Common myeloid progenitor, CD34-positive (primary cell): ENCODE measurements around the gene FAM107B.
A peak's percentile ranks its signal among the peaks of the same experiment; 100 is the strongest.

Experiments used
- CTCF ChIA-PET: fragments of 350-600 bp; sonication (Branson Sonifier 250); formaldehyde crosslinking; loops from one replicate; lab custom pipeline; 2021; ENCODE audit warnings: antibody characterized with exemption; lab: Charles Lee
- POLR2A ChIA-PET: fragments of 350-600 bp; sonication (Branson Sonifier 250); formaldehyde crosslinking; loops from one replicate; lab custom pipeline; 2021; ENCODE audit warnings: antibody characterized with exemption; lab: Charles Lee
- DNase-seq, 3 donors: peaks; one replicate each; pipeline versions ENCODE4 v3.0.0 to v3.0.0-alpha.2; 2013
- H3K27ac ChIP-seq, 2 experiments: 1 replicate in 1 of 2; 2 replicates in 1 of 2; pipeline ENCODE4 v1.7.0; 2013; ENCODE audit warnings: inconsistent platforms in 2 of 2, low read length in 2 of 2, mild to moderate bottlenecking in 2 of 2, low read depth in 1 of 2, moderate library complexity in 1 of 2; ENCODE audit not compliant: severe bottlenecking in 2 of 2, insufficient read depth in 1 of 2, poor library complexity in 1 of 2
- H3K27me3 ChIP-seq, 5 experiments: replicated peaks in 2 of 5; 1 replicate in 3 of 5; 2 replicates in 2 of 5; pipeline versions ENCODE4 v1.6.1 to v1.7.0; 2013; ENCODE audit warnings: low read length in 4 of 5, mild to moderate bottlenecking in 2 of 5, moderate library complexity in 2 of 5, inconsistent platforms in 1 of 5; ENCODE audit not compliant: insufficient read depth in 5 of 5, control insufficient read depth in 4 of 5
- H3K36me3 ChIP-seq, 4 experiments: 1 replicate in 2 of 4; 2 replicates in 2 of 4; pipeline versions ENCODE4 v1.6.1 to v1.7.0; 2013; ENCODE audit warnings: low read length in 3 of 4, control low read depth in 1 of 4, mild to moderate bottlenecking in 1 of 4; ENCODE audit not compliant: control insufficient read depth in 4 of 4, insufficient read depth in 4 of 4
- H3K4me1 ChIP-seq, 4 experiments: 1 replicate in 3 of 4; 2 replicates in 1 of 4; pipeline versions ENCODE4 v1.6.1 to v1.7.1; 2013; ENCODE audit warnings: low read length in 3 of 4, mild to moderate bottlenecking in 3 of 4, control low read depth in 1 of 4, inconsistent platforms in 1 of 4, moderate library complexity in 1 of 4; ENCODE audit not compliant: control insufficient read depth in 4 of 4, insufficient read depth in 4 of 4; ENCODE audit errors: control extremely low read depth in 1 of 4
- H3K4me3 ChIP-seq, 7 experiments: 1 replicate in 4 of 7; 2 replicates in 3 of 7; pipeline versions ENCODE4 v1.5.1 to v1.7.0; 2013; ENCODE audit warnings: mild to moderate bottlenecking in 7 of 7, low read length in 6 of 7, moderate library complexity in 6 of 7, inconsistent platforms in 2 of 7, low read depth in 2 of 7, control low read depth in 1 of 7; ENCODE audit not compliant: insufficient read depth in 4 of 7, control insufficient read depth in 1 of 7; ENCODE audit errors: extremely low read depth in 1 of 7
- H3K9me3 ChIP-seq, 5 experiments: 1 replicate in 4 of 5; 2 replicates in 1 of 5; pipeline versions ENCODE4 v1.6.1 to v1.7.1; 2013; ENCODE audit warnings: low read length in 4 of 5, mild to moderate bottlenecking in 2 of 5, inconsistent platforms in 1 of 5, low read depth in 1 of 5, moderate library complexity in 1 of 5; ENCODE audit not compliant: control insufficient read depth in 4 of 5, insufficient read depth in 2 of 5; ENCODE audit errors: control extremely low read depth in 1 of 5
- WGBS: methylation state at CpG from one replicate; pipeline ENCODE4 v1.1.5; 2013; ENCODE audit not compliant: insufficient coverage; 5-methylcytosine and 5-hydroxymethylcytosine counted together

The FAM107B gene

GRCh38 chr10:14564268-14564744 is 210.4 kb downstream of the FAM107B start:
- ChIA-PET POLR2A (no interaction called here), CTCF (interaction anchor here (0.8 to 1.3 kb wide), 3 partner anchors 10 to 259 kb away, joined by 3 read pairs; no protein-coding TSS in a partner anchor)
- H3K27ac ChIP-seq: peak overlapping the region in 1 of 2 experiments; percentile 49
- peak in 2 of 3 donors; percentile 58 to 73 for DNase-seq
- H3K4me3 ChIP-seq: peak overlapping the region in 2 of 7 experiments; percentile 41 to 43
- 5% methylated on average over 5 of the region's 5 CpGs for WGBS
- H3K36me3 ChIP-seq: peaks cover 0 to 14% (median 1%) of the 10 kb centered on the region in 4 experiments
- peaks cover 0 to 7% (median 5%) of the 10 kb centered on the region in 5 experiments for H3K9me3 ChIP-seq
- H3K4me1 ChIP-seq: peaks cover 15 to 59% (median 32%) of the 10 kb centered on the region in 4 experiments
- no peaks in the 10 kb centered on the region for H3K27me3 ChIP-seq

DNA sequence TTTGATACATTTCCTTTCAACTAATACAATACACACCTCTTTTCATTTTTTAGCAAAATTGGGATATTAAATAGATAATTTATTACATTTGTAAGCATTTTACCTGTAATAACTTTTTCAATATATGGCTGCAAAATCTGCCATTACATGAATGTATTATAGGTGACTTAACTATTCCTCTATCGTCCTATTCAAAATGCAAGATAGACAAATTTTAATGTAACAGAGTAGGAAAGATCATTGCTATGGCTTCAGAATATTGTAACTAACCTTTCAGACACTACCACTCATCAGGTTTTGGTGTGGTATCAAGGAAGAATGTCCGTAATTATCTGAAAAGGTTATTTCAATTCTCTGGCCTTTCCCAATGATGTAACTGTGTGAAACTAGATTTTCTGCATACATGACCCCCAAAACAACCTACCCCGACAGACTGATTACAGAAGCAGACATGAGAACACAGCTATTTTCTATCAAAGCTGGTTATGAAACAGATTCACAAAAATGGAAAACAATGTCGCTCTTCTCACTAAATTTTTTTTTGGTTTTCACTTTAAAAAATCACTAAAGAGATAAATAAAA is 211.2 kb downstream of the FAM107B start:
- ChIA-PET CTCF (interaction anchor here (1.3 kb wide), 1 partner anchor 61 kb away, joined by 3 read pairs; no protein-coding TSS in a partner anchor), POLR2A (no interaction called here)
- H3K9me3 ChIP-seq: peaks cover 0 to 6% (median 4%) of the 10 kb centered on the region in 5 experiments
- no peak for DNase-seq
- peaks cover 0 to 14% (median 1%) of the 10 kb centered on the region in 4 experiments for H3K36me3 ChIP-seq
- no peaks in the 10 kb centered on the region for H3K27me3 ChIP-seq
- 100% methylated on average over 2 of the region's 4 CpGs for WGBS
- peaks cover 15 to 63% (median 32%) of the 10 kb centered on the region in 4 experiments for H3K4me1 ChIP-seq
- peak overlapping the region in 1 of 7 experiments; percentile 20 for H3K4me3 ChIP-seq
- H3K27ac ChIP-seq: peak overlapping the region in 1 of 2 experiments; percentile 49

DNA sequence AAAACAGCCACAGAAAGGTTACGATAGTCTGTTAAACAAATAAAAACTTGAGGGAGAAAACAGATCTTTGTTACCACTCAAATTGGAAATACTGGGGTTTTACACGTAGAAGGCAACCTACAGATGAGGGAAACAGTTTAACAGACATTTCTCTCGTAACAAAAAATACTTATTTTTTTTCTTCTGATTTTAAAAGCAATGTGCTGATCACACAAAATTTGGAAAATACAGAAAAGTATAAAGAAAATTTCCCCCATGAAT is 211.7 kb downstream of the FAM107B start:
- Histone ChIP-seq H3K9me3 (peaks cover 0 to 6% (median 4%) of the 10 kb centered on the region in 5 experiments), H3K4me1 (peaks cover 15 to 63% (median 32%) of the 10 kb centered on the region in 4 experiments), H3K27ac (no peak overlapping the region), H3K27me3 (no peaks in the 10 kb centered on the region), H3K4me3 (no peak overlapping the region), H3K36me3 (peaks cover 0 to 11% (median 1%) of the 10 kb centered on the region in 4 experiments)
- ChIA-PET POLR2A (no interaction called here), CTCF (interaction anchor here (1.3 kb wide), 1 partner anchor 62 kb away, joined by 3 read pairs; no protein-coding TSS in a partner anchor)
- no CpG with 5 or more reads among the region's 3 CpGs for WGBS
- DNase-seq: no peak

- H3K4me3 ChIP-seq: no peak overlapping the region
- H3K27ac ChIP-seq: no peak overlapping the region
- H3K27me3 ChIP-seq: no peaks in the 10 kb centered on the region
- H3K36me3 ChIP-seq: peaks cover 0 to 7% (median 1%) of the 10 kb centered on the region in 4 experiments
- DNase-seq: no peak
- POLR2A ChIA-PET: no interaction called here
- H3K4me1 ChIP-seq: peaks cover 15 to 63% (median 33%) of the 10 kb centered on the region in 4 experiments
- peaks cover 0 to 6% (median 4%) of the 10 kb centered on the region in 5 experiments for H3K9me3 ChIP-seq
- WGBS: 100% methylated on average over 3 of the region's 4 CpGs
- CTCF ChIA-PET: interaction anchor here (1.3 kb wide), 1 partner anchor 62 kb away, joined by 3 read pairs; no protein-coding TSS in a partner anchor
Measured at GRCh38 chr10:14562218-14563075, 212.2 kb downstream of the FAM107B start.

DNA sequence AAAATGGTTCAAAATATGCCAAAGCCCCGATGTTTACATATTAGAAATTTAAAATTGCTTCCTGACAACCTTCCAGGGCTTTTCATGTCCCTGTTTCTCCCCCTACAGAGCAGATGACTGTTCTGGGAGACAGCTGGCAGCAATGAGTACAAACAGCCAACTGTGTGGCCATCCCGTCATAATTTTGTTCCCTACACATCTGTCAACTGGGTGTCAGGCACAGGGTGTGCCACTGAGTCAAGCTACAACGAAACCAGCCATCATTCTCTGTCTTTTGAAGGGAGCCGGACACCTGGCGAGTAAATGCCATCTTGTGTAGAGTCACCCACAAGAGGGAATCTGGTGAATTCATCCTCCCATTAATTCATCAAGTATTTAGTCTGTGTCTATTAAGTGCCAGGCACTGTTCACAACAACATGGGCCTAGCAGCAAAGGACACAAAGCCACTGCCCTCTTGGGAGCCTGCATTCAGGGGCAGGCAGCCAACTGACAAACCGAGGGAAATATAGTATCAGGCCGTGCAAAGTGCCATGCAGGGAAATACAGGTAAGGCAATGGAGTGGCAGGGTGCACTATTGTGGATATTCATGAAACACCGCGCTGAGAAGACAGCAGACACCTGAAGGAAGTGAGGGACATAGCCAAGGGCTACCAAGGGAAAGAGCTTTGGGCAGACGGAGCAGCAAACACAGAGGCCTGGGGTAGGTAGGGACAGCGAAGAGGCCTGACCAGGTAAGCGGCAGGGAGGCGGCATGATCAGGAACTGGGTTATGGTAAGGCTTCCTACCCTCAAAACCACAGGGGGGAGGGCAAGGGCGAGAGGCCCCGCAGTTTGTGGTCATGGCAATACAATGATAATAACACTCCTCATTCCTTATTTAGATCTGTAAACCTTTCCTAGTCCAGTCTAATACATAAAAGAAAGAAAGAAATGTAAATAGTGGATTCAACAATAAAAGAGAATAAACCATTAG is 213.6 kb downstream of the FAM107B start:
- peaks cover 17 to 76% (median 35%) of the 10 kb centered on the region in 4 experiments for H3K4me1 ChIP-seq
- H3K4me3 ChIP-seq: peak overlapping the region in 3 of 7 experiments; percentile 8 to 24 (median 8)
- H3K27ac ChIP-seq: no peak overlapping the region
- peaks cover 0 to 3% (median 0%) of the 10 kb centered on the region in 4 experiments for H3K36me3 ChIP-seq
- H3K9me3 ChIP-seq: no peaks in the 10 kb centered on the region
- peak; percentile 36 to 73 (median 58) for DNase-seq
- WGBS: 71% methylated on average over 12 of the region's 15 CpGs
- CTCF ChIA-PET: interaction anchor here (1.0 kb wide), 1 partner anchor 8 kb away, joined by 3 read pairs; no protein-coding TSS in a partner anchor
- POLR2A ChIA-PET: no interaction called here
- H3K27me3 ChIP-seq: no peaks in the 10 kb centered on the region

DNA sequence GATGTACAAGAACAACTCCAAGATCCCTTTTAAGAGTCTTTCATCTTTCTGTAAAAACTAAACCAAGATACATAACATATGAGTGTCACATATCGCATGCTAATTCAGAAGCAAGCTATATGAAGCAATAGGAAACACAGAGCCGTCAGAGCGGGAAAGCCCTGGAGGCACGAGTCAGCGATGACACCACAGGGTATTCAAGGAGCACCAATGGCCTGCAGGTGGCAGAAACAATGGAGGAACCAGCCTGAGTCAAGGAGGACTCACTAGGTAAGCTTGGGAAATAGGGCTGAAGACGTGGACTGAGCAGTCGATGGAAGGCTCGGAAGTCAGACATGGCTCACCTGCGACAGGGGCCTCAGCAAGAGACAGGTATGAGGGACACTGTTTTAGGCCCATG is 214.4 kb downstream of the FAM107B start:
- CTCF ChIA-PET: interaction anchor here (1.0 to 1.4 kb wide), 2 partner anchors 8 to 38 kb away, joined by 3 to 4 read pairs; no protein-coding TSS in a partner anchor
- Histone ChIP-seq H3K9me3 (no peaks in the 10 kb centered on the region), H3K4me1 (peaks cover 20 to 78% (median 37%) of the 10 kb centered on the region in 4 experiments), H3K27ac (no peak overlapping the region), H3K27me3 (no peaks in the 10 kb centered on the region), H3K36me3 (no peaks in the 10 kb centered on the region), H3K4me3 (no peak overlapping the region)
- POLR2A ChIA-PET: no interaction called here
- DNase-seq: peak; percentile 75 to 93 (median 83)
- 64% methylated on average over 9 of the region's 9 CpGs for WGBS
